IMR-90 (cell line): Measurements from ENCODE around the gene KCNQ2. TPM values are rescaled to one million over a fixed set of nuclear protein-coding genes. Genes with fewer than 3 reads are reported as not detected.

Experiments used
- ATAC-seq: fragments of 200-7000 bp; cut with Tn5 transposase; 2 replicates; pipeline ENCODE4 v1.9.1; 2020; ENCODE audit warnings: low read depth, mild to moderate bottlenecking, moderate library complexity
- BruUV-seq: library from RNA; stranded (reverse); fragments of 400-500 nt; replicated peaks from 2 replicates; lab custom pipeline; 2021; lab: Mats Ljungman, UMichigan
- CTCF ChIA-PET: fragments of 300-600 bp; formaldehyde crosslinking; extraction: SDS; loops from one replicate; lab custom pipeline; 2021; ENCODE audit warnings: antibody characterized with exemption; lab: Yijun Ruan, JAX
- POLR2A ChIA-PET: fragments of 300-600 bp; sonication (Branson Sonifier 250); formaldehyde crosslinking; loops from one replicate; lab custom pipeline; 2022; ENCODE audit warnings: antibody characterized with exemption; ENCODE audit not compliant: unreplicated experiment; lab: Charles Lee
- DNase-seq: peaks from one replicate; pipeline ENCODE4 v3.0.0; 2013
- H2AFZ ChIP-seq: replicated peaks from 2 replicates; pipeline ENCODE3; 2013; ENCODE audit warnings: low read length, mild to moderate bottlenecking; ENCODE audit not compliant: poor library complexity
- H2AK5ac ChIP-seq: 2 replicates; pipeline ENCODE4 v1.6.1; 2013; ENCODE audit warnings: low read depth, low read length, inconsistent platforms
- H2AK9ac ChIP-seq: replicated peaks from 2 replicates; pipeline ENCODE3; 2013; ENCODE audit warnings: mild to moderate bottlenecking, low read depth, low read length, moderate library complexity; ENCODE audit not compliant: poor library complexity
- H2BK120ac ChIP-seq: 2 replicates; pipeline ENCODE4 v1.6.1; 2013; ENCODE audit warnings: low read depth, low read length, inconsistent platforms
- H2BK15ac ChIP-seq: 3 replicates; pipeline ENCODE4 v1.6.1; 2013; ENCODE audit warnings: low read depth, low read length, inconsistent platforms
- H2BK20ac ChIP-seq: 2 replicates; pipeline ENCODE4 v1.6.1; 2013; ENCODE audit warnings: low read depth, mild to moderate bottlenecking, inconsistent platforms, low read length, moderate library complexity
- H2BK5ac ChIP-seq: 2 replicates; pipeline ENCODE4 v1.6.1; 2013; ENCODE audit warnings: mild to moderate bottlenecking, low read depth, low read length, inconsistent platforms; ENCODE audit not compliant: poor library complexity, severe bottlenecking
- H3K14ac ChIP-seq: replicated peaks from 2 replicates; pipeline ENCODE4 v1.6.1; 2013; ENCODE audit warnings: low read depth, low read length, inconsistent platforms
- H3K18ac ChIP-seq: 2 replicates; pipeline ENCODE4 v1.6.1; 2013; ENCODE audit warnings: low read depth, low read length, control low read depth
- H3K23ac ChIP-seq: 2 replicates; pipeline ENCODE4 v1.6.1; 2013; ENCODE audit warnings: low read depth, low read length, inconsistent platforms
- H3K27ac ChIP-seq: 2 replicates; pipeline ENCODE4 v1.5.1; 2013; ENCODE audit warnings: mild to moderate bottlenecking, control low read depth, low read length; ENCODE audit not compliant: insufficient read depth
- H3K27me3 ChIP-seq: 2 replicates; pipeline ENCODE4 v1.6.1; 2013; ENCODE audit warnings: low read length; ENCODE audit not compliant: control insufficient read depth, insufficient read depth
- H3K36me3 ChIP-seq: 2 replicates; pipeline ENCODE4 v1.6.1; 2013; ENCODE audit warnings: low read length, mixed read lengths; ENCODE audit not compliant: control insufficient read depth, insufficient read depth
- H3K4ac ChIP-seq: 2 replicates; pipeline ENCODE4 v1.6.1; 2013; ENCODE audit warnings: low read depth, low read length, inconsistent platforms
- H3K4me1 ChIP-seq: 2 replicates; pipeline ENCODE4 v1.6.1; 2013; ENCODE audit warnings: low read length, mixed read lengths; ENCODE audit not compliant: control insufficient read depth, insufficient read depth
- H3K4me2 ChIP-seq: 2 replicates; pipeline ENCODE4 v1.6.1; 2013; ENCODE audit warnings: low read depth, mild to moderate bottlenecking, control low read depth, low read length, moderate library complexity
- H3K4me3 ChIP-seq: 2 replicates; pipeline ENCODE4 v1.5.1; 2013; ENCODE audit warnings: low read depth, mild to moderate bottlenecking, control low read depth, low read length, moderate library complexity; ENCODE audit not compliant: insufficient read depth
- H3K56ac ChIP-seq: 2 replicates; pipeline ENCODE4 v1.6.1; 2013; ENCODE audit warnings: low read length, inconsistent platforms; ENCODE audit not compliant: insufficient read depth; ENCODE audit errors: extremely low read depth
- H3K79me1 ChIP-seq, 2 experiments: 2 replicates each; pipeline ENCODE4 v1.6.1; 2013; ENCODE audit warnings: low read length in 2 of 2, inconsistent platforms in 1 of 2, low read depth in 1 of 2
- H3K9ac ChIP-seq: 2 replicates; pipeline ENCODE4 v1.6.1; 2013; ENCODE audit warnings: low read depth, low read length, control low read depth
- H3K9me1 ChIP-seq: 2 replicates; pipeline ENCODE4 v1.6.1; 2013; ENCODE audit warnings: low read length, inconsistent platforms; ENCODE audit not compliant: insufficient read depth
- H3K9me3 ChIP-seq: 2 replicates; pipeline ENCODE4 v1.6.1; 2013; ENCODE audit warnings: low read length; ENCODE audit not compliant: control insufficient read depth, insufficient read depth
- H4K20me1 ChIP-seq: 2 replicates; pipeline ENCODE4 v1.6.1; 2013; ENCODE audit warnings: low read length, inconsistent platforms; ENCODE audit not compliant: insufficient read depth
- H4K5ac ChIP-seq: 2 replicates; pipeline ENCODE4 v1.6.1; 2013; ENCODE audit warnings: mild to moderate bottlenecking, low read depth, low read length, control low read depth
- H4K8ac ChIP-seq, 2 experiments: 2 replicates each; pipeline ENCODE4 v1.6.1; 2013; ENCODE audit warnings: low read depth in 2 of 2, low read length in 2 of 2, control low read depth in 1 of 2, inconsistent platforms in 1 of 2
- H4K91ac ChIP-seq: 2 replicates; pipeline ENCODE4 v1.6.1; 2013; ENCODE audit warnings: low read depth, low read length, inconsistent platforms; ENCODE audit not compliant: insufficient read depth
- BHLHE40 ChIP-seq: fragments of 150-350 bp; IDR thresholded peaks from 2 replicates; pipeline ENCODE4 v1.6.1; 2016; ENCODE audit warnings: mild to moderate bottlenecking, low read depth, low read length
- CEBPB ChIP-seq: IDR thresholded peaks from 2 replicates; pipeline ENCODE4 v1.6.1; 2012; ENCODE audit warnings: low read depth, low read length, improper control_type of control experiment
- CHD1 ChIP-seq: IDR thresholded peaks from 2 replicates; pipeline ENCODE4 v1.6.1; 2012; ENCODE audit warnings: low read depth, low read length, improper control_type of control experiment
- FOS ChIP-seq: fragments of 150-350 bp; IDR thresholded peaks from 2 replicates; pipeline ENCODE4 v1.6.1; 2016; ENCODE audit warnings: low read depth, low read length
- MAFK ChIP-seq: IDR thresholded peaks from 2 replicates; pipeline ENCODE4 v1.6.1; 2012; ENCODE audit warnings: low read depth, low read length, improper control_type of control experiment
- MAZ ChIP-seq: IDR thresholded peaks from 2 replicates; pipeline ENCODE4 v1.6.1; 2012; ENCODE audit warnings: low read depth, mild to moderate bottlenecking, low read length, improper control_type of control experiment, moderate library complexity, borderline replicate concordance
- MXI1 ChIP-seq: IDR thresholded peaks from 2 replicates; pipeline ENCODE4 v1.6.1; 2012; ENCODE audit warnings: low read depth, mild to moderate bottlenecking, low read length, moderate library complexity, borderline replicate concordance
- NFE2L2 ChIP-seq: fragments of 150-350 bp; IDR thresholded peaks from 2 replicates; pipeline ENCODE4 v1.6.1; 2016; ENCODE audit warnings: low read depth, mild to moderate bottlenecking, low read length
- POLR2A ChIP-seq: IDR thresholded peaks from 2 replicates; pipeline ENCODE4 v1.6.1; 2012; ENCODE audit warnings: mild to moderate bottlenecking, low read depth, low read length
- RCOR1 ChIP-seq: IDR thresholded peaks from 2 replicates; pipeline ENCODE4 v1.6.1; 2012; ENCODE audit warnings: mild to moderate bottlenecking, low read length, improper control_type of control experiment; ENCODE audit not compliant: insufficient replicate concordance
- RFX5 ChIP-seq: IDR thresholded peaks from 2 replicates; pipeline ENCODE4 v1.8.0; 2012; ENCODE audit warnings: low read depth, mild to moderate bottlenecking, low read length, moderate library complexity
- SMC3 ChIP-seq: fragments of 150-350 bp; IDR thresholded peaks from 2 replicates; pipeline ENCODE4 v1.6.1; 2016; ENCODE audit warnings: low read depth, mild to moderate bottlenecking, antibody characterized with exemption, low read length, moderate library complexity
- WGBS, 2 experiments: methylation state at CpG; one replicate each; pipeline versions ENCODE4 v1.1.5 to v1.1.7; 2013; ENCODE audit warnings: missing lambda C conversion rate in 2 of 2; ENCODE audit not compliant: insufficient read length in 1 of 2; ENCODE audit errors: extremely low coverage in 2 of 2; 5-methylcytosine and 5-hydroxymethylcytosine counted together
- dilution Hi-C: fragments of 300-500 bp; cut with HindIII; formaldehyde crosslinking; loops from one replicate; pipeline ENCODE4 v1.14.3; 2018; ENCODE audit warnings: low sequenced_read_pairs; ENCODE audit not compliant: unreplicated experiment
- in situ Hi-C: fragments of 300-500 bp; cut with MboI; formaldehyde crosslinking; loops from 3 replicates; pipeline ENCODE4 v1.14.3; 2019; ENCODE audit warnings: low sequenced_read_pairs, inconsistent platforms, mixed read lengths
- intact Hi-C: fragments of 100-400 bp; cut with micrococcal nuclease; formaldehyde crosslinking; loops from 2 replicates; pipeline ENCODE4 v1.10.0; 2022
- polyA plus RNA-seq, 3 experiments: library from polyadenylated mRNA; depleted of rRNA; stranded (reverse); fragments of >200 nt; gene quantifications; 2 replicates each; pipeline ENCODE4 v1.2.3, GENCODE V29; 2012; ENCODE audit warnings: low replicate concordance in 1 of 3
- total RNA-seq: library from RNA; depleted of rRNA; stranded (reverse); fragments of >200 nt; gene quantifications from 2 replicates; pipeline ENCODE4 v1.2.3, GENCODE V29; 2012
- TF ChIP-seq, protein P1 (sequence below): fragments of 150-350 bp; IDR thresholded peaks from 2 replicates; pipeline ENCODE4 v1.6.1; 2016; ENCODE audit warnings: low read depth, mild to moderate bottlenecking, low read length, moderate library complexity, borderline replicate concordance
- TF ChIP-seq, protein P2 (sequence below): conservative IDR thresholded peaks from 2 replicates; pipeline ENCODE4 v1.5.1; 2012; ENCODE audit warnings: mild to moderate bottlenecking, low read depth, low read length, improper control_type of control experiment

Gene KCNQ2
- total and polyA plus RNA-seq, 2 of the 4 experiments (the other 2 are of a cell fraction), result 0.02 TPM; not detected in 1

DNA sequence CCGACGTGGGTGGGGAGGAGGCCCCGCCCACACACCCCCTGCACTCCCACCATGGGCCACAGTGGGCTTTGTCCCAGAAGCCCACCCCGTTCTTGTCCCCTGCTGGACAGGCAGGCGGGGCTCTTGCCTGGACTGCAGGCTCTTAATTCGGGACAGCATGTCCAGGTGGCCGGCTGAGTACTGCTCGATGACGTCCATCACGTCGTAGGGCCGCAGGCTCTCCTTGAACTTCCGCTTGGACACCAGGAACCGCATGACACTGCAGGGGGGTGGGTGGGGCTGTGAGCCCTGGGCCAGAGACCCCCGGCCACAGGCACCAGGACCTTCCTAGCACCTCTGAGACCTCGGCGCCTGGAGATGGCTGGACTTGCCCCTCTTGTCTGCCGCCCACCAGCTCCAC is 59.1 kb downstream of the KCNQ2 start:
- Histone ChIP-seq H2BK20ac (no peak overlapping the region), H3K4me2 (no peak overlapping the region), H3K27me3 (peaks cover 49% of the 10 kb centered on the region), H3K36me3 (no peaks in the 10 kb centered on the region), H3K27ac (no peak overlapping the region), H4K5ac (no peak overlapping the region), H3K9me3 (no peaks in the 10 kb centered on the region), H2BK15ac (no peak overlapping the region), H3K79me1 (no peaks in the 10 kb centered on the region), H2BK120ac (no peak overlapping the region), H2BK5ac (no peak overlapping the region), H4K8ac (no peak overlapping the region), H3K4me1 (no peaks in the 10 kb centered on the region), H3K23ac (no peak overlapping the region), H3K56ac (no peak overlapping the region), H3K4me3 (no peak overlapping the region), H2AK5ac (no peak overlapping the region), H3K18ac (no peak overlapping the region), H2AFZ (no peak overlapping the region), H4K20me1 (no peaks in the 10 kb centered on the region), H3K4ac (no peak overlapping the region), H4K91ac (no peak overlapping the region), H3K9me1 (no peaks in the 10 kb centered on the region), H3K14ac (no peak overlapping the region), H3K9ac (no peak overlapping the region), H2AK9ac (no peak overlapping the region)
- no peak for DNase-seq
- ChIA-PET POLR2A (no interaction called here), CTCF (no interaction called here)
- dilution Hi-C loops, result no loop called here
- BruUV-seq, result no TSS peak
- ATAC-seq, result no peak
- intact Hi-C loops, result no loop called here
- in situ Hi-C loops, result no loop called here
- 40% methylated on average over 1 of the region's 18 CpGs; no CpG with 5 or more reads in 1 of the 2 experiments for WGBS, 2 experiments
- TF ChIP-seq RCOR1 (no peak), CEBPB (no peak), MXI1 (no peak), BHLHE40 (no peak), NFE2L2 (no peak), RFX5 (no peak), MAFK (no peak), MAZ (no peak), POLR2A (no peak), SMC3 (no peak), FOS (no peak), CHD1 (no peak)
- TF ChIP-seq, protein P1, sequence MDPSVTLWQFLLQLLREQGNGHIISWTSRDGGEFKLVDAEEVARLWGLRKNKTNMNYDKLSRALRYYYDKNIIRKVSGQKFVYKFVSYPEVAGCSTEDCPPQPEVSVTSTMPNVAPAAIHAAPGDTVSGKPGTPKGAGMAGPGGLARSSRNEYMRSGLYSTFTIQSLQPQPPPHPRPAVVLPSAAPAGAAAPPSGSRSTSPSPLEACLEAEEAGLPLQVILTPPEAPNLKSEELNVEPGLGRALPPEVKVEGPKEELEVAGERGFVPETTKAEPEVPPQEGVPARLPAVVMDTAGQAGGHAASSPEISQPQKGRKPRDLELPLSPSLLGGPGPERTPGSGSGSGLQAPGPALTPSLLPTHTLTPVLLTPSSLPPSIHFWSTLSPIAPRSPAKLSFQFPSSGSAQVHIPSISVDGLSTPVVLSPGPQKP, result no peak
- TF ChIP-seq, protein P2, sequence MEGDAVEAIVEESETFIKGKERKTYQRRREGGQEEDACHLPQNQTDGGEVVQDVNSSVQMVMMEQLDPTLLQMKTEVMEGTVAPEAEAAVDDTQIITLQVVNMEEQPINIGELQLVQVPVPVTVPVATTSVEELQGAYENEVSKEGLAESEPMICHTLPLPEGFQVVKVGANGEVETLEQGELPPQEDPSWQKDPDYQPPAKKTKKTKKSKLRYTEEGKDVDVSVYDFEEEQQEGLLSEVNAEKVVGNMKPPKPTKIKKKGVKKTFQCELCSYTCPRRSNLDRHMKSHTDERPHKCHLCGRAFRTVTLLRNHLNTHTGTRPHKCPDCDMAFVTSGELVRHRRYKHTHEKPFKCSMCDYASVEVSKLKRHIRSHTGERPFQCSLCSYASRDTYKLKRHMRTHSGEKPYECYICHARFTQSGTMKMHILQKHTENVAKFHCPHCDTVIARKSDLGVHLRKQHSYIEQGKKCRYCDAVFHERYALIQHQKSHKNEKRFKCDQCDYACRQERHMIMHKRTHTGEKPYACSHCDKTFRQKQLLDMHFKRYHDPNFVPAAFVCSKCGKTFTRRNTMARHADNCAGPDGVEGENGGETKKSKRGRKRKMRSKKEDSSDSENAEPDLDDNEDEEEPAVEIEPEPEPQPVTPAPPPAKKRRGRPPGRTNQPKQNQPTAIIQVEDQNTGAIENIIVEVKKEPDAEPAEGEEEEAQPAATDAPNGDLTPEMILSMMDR, result no peak
